Stimulated activated CD4-positive, alpha-beta T cell treated with anti-CD3 and anti-CD28 coated beads, TNF-alpha, amount 100 ng/mL, for 4 hours (primary cell): Measurements from ENCODE around the gene WASF2.
A peak's percentile ranks its signal among the peaks of the same experiment; 100 is the strongest.
"Not testable (repeated sequence)": the region's sequence is repeated elsewhere in the genome, so short reads cannot be mapped to it uniquely, and the experiment has no call there.

Experiments used
- DNase-seq, 3 experiments: peaks; one replicate each; pipeline ENCODE4 v3.0.0-alpha.2; 2020; ENCODE audit warnings: low read depth in 3 of 3

Gene WASF2

DNA sequence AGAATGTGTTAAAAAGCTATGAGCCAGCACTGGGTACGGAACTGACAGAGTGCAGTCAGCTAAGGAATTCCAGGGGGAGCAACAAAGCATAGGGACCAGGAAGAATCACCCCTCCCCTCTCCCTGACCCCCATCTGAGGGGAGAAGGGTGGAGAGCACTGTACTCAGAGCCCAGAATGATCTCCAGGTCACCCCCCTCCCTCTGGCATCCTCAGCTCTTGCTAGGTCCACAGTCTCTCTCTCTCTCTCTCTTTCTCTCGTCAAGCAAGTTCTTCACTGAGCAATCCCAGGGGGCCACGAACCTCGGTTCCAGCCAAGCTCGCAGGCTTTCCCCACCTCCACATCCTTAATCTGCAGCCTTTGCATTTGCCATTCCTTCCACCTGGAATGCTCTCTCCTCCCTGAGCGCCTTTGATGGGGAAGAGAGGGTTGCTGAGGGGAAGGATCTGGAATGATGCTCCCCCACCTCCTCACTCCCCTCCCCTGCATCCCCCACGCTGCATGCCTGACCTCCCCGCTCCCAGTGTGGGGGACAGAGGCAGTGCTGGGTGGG, 6.7 kb upstream of the WASF2 start:
- no peak for DNase-seq

DNA sequence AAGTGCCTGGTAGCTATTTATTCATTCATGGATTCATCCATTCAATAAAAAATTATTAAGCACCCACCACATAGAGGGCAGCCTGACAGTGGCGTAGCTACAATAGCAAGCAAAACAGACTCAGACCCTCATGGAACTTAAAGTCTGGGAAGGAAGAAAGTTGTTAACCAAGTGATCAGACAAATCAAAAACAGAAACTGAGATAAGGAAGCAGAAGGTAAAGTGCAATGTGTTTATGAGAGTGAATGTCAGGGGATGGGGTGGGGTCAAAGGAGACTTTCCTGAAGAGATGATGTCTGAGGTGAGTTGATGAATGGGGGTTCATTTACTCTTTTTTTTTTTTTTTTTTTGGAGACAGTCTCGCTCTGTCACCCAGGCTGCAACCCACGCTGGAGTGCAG, 2.8 kb upstream of the WASF2 start:
- no peak for DNase-seq

DNA sequence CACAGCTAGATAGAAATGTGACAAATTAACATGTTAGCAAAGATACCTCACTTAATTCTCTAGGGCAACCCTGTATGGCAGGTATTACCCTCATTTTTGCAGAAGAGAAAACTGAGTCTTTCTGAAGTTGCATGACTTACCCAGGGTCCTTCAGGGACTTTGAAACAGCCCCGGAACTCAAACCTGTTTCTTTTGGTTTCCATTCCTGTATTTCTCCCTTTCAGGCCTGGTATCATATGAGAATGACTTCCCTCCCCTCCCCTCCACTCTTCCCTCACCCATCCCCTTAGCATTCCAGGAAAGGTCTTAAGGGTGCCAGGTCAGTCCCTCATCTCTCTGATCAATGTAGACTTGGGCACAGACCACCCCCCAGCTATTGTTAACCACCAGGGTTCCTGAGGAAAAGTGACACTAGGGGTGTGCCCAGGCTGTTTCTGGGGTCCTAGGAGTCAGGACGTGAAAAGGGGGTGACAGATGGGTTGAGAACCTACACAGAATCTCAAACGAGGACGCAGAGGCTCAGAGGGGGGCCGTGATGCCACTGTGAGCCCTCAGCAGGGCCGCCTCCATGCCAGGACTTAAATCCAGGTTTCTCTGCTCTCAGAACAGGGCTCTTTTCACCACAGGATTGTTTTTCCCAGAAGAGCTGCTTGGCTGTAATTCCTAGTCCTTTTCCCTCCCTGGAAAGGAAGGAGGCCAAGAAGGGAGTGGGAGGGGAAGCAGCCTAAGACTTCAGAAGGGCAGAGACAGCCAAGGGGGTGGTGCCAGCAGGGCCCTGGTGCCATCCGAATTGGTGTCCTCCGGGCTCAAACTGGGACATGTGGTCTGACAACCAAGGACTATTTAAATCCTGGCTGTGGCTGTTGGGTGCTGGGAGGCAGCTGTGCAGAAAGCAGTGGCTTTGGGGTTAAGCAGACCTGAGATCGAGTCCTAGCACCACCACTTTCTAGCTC, 2.1 kb upstream of the WASF2 start:
- DNase-seq = no peak

DNA sequence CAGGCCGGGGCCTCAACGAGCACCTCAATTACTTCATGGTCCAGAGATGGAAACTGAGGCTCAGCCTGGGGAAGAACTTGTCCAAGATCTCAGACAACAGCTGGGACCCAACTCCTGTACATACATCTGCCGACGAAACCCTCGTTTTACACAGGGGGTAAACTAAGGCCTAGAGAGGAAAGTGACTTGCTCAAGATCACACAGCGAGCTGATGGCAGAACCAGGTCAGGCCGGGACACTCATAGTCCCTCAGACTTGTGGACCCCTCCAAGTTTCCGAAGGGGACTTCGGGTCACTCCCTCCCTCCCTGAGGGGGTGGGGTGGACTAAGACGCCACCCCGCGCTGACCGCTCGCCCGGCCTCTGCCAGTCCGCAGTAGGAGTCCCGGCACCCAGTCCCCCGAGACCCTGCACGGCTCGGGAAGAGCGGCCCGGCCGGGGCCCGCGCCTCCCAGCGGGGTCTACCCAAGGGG, 430 bp downstream of the WASF2 start:
- DNase-seq = peak in 2 of 3 experiments; percentile 1 to 7

DNA sequence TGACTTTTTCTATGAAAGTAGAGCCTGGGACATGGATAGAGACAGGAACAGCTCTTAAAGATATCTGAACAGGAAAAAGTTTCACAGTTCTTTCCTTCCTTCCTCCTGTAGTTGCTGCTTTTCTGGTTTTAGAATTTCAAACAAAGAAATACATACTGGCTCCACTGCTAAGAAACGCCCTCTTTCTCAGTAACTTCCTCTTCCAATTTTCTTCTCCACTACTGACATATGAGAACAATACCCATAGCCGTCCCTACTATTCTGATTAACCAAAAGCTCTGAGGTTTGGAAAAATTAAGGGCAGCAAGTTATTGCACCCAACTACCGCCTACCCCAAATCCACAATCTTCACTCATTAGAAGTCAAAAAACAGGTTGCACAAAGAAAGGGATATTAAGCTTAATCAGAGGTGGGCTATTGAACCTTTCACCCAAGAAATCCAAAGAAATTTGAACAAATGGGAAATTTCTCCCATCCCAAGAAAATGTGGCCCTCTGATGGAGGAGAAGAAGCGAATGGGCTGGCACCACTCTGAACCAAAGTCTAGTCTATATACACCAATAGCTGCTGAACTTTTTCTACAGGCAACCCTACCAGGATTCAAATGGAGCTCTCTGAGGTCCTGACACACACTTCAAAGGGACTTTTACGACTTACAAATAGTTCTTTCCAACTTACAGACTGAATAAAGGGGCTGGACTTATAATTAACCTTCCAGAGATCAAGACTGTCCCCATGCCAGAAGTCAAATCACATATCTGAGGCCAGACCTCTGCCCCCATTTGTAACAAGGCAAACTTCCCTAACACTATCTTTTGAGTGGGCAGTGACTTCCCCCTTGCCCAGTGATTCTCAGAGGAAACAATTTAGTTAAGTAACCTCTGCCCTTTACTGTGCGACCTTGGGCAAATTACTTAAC, 1.7 kb downstream of the WASF2 start:
- no peak for DNase-seq

DNA sequence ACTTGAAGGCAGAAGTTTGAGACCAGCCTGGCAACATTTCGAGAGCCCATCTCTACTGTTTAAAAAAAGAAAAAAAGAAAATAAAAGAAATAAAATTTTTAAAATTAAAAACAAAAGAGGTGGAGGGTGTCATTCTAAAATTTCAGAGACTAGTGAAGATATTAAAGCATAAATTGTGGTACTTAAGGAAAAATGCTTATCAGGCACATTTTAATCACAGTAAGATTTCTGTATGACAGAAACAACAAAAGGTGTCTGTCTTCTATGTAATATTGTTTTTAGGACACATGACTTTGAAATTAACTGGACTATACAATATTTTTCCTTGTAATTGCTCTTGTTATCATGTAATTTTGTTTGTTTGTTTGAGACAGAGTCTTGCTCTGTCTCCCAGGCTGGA, 4.6 kb downstream of the WASF2 start:
- DNase-seq = no peak

DNA sequence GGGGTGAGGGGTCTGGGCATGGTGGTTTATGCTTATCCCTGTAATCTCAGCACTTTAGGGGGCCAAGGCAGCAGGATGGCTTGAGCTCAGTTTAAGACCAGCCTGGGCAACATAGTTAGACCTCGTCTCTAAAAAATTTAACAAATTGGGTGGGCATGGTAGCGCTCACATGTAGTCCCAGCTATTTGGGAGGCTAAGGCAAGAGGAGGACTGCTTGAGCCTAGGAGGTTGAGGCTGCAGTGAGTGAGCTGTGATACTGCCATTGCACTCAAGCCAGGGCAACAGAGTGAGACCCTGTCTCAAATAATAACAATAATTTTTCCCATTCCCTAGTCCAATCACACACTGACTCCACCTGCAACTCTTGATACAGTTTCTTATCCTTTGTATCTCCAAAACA, 6.3 kb downstream of the WASF2 start:
- DNase-seq = no peak

DNA sequence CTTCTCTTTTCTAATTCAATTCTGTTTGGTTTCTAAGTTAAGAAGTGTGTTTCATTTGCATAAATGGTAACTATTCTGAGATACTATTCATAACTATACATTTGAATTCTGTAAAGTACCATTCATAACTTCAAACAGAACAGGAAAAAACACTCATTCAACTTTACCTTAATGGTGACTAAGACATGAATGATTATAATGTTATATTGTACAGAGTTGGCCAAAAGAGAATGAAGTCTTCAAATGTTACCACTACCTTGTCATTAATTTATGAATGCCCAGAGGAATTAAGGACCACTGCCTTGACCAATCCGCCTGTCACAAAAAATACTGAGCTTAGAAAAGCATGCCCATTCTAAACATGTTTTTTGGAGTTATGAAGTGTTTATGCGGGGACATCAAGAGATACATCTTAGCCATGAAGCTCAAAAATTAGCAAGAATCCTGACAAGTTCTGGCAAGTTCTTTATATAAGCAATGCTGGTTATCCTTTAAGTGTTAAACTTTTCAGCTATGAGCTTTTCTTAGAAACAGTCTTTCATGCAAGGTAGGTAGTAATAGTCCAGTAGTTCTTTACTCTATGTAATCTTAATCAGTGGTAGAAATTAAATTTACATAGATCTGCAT, 7.9 kb downstream of the WASF2 start:
- no peak for DNase-seq

DNA sequence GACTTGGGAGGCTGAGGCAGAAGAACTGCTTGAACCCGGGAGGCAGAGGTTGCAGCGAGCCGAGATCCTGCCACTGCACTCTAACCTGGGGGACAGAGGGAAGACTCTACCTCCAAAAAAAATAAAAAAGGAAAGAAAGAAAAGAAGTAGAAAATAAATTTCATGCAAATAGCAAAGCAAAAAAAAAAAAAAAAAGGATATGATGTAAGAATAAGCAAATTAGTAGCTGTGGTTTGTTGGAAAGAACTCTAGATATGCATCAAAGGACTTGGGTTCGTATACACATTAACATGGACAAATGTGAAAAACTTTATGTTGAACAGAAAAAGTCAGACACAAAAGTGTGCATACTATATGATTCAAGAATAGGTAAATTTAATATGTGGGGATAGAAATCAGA, 11.9 kb downstream of the WASF2 start:
- no peak for DNase-seq

DNA sequence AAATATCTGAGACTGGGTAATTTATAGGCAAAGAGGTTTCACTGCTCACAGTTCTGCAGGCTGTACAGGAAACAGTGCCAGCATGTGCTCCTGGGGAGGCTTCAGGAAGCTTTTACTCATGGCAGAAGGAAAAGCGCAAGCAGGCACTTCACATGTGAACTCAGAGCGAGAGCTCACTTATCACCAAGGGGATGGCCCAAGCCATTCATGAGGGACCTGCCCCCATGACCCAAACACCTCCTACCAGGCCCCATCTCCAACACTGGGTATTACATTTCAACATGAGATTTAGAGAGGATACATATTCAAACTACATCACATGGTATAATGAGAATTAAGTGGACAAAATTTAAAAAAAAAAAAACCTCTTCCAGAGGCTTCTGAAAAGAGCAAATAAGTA, 13.7 kb downstream of the WASF2 start:
- DNase-seq = no peak

DNA sequence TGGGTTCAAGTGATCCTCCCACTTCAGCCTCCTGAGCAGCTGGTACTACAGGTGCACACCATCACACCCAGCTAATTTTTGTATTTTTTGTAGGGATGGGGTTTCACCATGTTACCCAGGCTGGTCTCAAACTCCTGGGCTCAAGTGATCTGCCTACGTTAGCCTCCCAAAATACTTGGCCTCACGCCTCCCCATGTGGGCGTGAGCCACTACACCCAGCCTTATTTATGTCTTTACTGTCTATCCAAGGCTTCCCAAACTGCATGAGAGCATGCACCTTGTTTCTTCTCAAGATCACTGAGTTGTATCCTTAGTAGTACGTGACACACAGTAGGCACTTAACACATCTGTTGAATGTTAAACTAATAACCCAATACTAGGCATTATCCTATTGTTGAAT, 14.2 kb downstream of the WASF2 start:
- no peak for DNase-seq

DNA sequence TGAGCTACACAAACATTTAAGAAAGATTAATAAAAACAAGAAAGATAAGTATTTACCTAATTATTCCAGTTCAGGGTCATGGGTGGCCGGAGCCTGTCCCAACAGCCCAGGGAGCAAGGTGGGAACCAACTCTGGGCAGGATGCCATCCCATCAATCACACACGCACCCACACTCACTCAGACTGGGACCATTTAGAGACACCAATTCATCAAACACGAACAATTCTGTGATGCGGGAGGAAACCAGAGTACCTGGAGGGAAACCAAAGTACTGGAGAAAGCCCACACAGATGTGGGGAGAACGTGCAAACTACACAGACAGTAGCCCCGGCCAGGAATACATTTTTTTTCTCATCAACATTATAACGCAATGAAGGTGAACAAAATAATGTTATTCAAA, 16.2 kb downstream of the WASF2 start:
- no peak for DNase-seq

DNA sequence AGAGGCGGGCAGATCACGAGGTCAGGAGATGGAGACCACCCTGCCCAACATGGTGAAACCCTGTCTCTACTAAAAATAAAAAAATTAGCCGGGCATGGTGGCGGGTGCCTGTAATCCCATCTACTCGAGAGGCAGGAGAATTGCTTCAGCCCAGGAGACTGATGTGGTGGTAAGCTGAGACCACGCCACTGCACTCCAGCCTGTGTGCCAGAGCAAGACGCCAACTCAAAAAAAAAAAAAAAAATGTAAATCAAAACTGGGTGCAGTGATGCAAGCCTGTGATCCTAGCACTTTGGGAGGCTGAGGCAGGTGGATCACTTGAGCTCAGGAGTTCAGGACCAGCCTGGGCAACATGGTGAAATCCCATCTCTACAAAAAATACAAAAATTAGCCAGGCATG, 17.9 kb downstream of the WASF2 start:
- DNase-seq = not testable (repeated sequence)

DNA sequence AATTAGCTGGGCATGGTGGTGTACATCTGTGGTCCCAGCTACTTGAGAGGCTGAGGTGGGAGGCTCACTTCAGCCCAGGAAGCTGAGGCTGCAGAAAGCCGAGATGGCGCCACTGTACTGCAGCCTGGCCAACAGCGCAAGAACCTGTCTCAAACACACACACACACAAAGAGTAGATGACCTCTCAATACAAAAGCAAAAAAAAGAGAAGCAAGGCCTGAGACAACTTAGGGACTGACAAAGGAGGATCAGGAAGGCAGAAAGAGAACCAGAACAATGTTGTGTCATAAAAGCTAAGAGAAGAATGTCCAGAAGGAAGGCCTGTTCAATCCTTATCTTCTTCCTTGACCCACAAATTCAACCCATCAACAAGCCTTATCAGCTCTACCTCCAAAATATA, 18.5 kb downstream of the WASF2 start:
- no peak for DNase-seq

DNA sequence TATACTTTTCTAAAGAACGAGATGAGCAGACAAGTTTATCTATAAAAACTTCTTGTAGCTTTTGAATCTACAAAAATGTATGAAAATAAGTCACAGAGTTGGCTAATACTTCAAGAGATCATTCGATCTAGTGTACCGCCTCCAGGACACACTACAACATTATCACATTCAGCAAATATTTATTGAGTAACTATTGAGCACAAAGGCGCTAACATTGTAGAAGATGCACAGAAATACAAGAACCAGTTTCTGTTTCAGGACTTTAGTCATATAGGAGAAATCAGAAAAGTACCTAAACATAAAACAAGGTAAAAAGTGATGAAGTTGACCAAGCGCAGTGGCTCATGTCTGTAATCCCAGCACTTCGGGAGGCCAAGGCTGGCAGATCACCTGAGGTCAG, 20.6 kb downstream of the WASF2 start:
- DNase-seq = no peak

DNA sequence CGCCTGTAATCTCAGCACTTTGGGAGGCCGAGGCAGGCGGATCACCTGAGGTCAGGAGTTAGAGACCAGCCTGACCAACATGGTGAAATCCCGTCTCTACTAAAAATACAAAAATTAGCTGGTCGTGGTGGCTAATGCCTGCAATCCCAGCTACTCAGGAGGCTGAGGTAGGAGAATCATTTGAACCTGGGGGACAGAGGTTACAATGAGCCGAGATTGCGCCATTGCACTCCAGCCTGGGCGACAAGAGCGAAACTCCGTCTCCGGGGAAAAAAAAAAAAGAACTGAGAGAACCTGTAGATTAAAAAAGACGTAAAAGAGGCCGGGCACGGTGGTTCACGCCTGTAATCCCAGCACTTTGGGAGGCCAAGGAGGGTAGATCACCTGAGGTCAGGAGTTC, 21.6 kb downstream of the WASF2 start:
- DNase-seq = not testable (repeated sequence)

DNA sequence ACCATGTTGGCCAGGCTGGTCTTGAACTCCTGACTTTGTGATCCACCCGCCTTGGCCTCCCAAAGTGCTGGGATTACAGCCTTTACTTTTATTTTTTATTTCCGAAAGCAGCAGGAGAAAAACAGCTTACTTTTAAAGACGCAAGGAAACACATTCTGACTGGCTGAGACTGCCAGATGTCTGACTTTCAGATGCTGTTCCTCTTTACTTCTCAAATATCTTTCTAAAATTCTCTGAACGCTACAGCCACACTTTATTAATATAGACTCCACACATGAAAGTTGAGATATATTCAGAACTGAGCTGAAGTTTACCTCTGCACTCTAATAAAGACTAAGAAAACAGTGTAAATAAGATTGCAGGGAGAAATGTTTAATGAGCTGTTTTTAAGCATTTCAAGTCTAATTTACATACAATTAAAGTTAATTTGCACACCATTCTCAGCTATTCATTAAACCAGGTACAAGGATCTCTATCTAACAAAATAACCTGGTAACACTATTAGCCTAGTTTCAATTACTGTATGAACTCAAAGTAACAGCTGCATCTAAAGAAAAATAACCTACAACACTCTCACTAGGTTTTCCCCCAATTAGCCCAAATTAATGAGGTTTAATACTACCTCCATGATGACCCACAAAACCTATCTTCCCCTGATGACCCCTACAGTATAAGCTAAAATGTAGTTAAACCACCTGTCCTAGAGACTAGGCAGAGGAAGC, 24.9 kb downstream of the WASF2 start:
- DNase-seq = no peak

DNA sequence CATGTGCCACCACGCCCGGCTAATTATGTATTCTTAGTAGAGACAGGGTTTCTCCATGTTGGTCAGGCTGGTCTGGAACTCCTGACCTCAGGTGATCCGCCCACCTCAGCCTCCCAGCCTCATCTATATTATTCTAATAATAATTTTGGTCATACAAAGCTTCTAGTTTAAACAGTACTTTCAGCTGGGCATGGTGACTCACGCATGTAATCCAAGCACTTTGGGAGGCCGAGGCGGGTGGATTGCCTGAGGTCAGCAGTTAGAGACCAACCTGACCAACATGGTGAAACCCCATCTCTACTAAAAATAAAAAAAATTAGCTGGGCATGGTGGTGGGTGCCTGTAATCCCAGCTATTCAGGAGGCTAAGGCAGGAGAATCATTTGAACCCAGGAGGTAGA, 26.1 kb downstream of the WASF2 start:
- DNase-seq = not testable (repeated sequence)

DNA sequence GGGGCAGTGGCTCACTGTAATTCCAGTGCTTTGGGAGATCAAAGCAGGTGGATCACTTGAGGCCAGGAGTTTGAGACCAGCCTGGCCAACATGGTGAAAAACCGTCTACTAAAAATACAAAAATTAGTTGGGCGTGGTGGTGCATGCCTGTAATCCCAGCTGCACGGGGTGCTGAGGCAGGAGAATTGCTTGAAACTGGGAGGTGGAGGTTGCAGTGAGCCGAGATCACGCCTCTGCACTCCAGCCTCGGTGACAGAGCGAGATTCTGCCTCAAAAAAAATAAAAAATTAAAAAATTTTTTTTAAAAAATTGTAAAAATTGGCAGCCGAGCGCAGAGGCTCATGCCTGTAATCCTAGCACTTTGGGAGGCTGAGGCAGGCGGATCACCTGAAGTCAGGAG, 31.4 kb downstream of the WASF2 start:
- DNase-seq = not testable (repeated sequence)

DNA sequence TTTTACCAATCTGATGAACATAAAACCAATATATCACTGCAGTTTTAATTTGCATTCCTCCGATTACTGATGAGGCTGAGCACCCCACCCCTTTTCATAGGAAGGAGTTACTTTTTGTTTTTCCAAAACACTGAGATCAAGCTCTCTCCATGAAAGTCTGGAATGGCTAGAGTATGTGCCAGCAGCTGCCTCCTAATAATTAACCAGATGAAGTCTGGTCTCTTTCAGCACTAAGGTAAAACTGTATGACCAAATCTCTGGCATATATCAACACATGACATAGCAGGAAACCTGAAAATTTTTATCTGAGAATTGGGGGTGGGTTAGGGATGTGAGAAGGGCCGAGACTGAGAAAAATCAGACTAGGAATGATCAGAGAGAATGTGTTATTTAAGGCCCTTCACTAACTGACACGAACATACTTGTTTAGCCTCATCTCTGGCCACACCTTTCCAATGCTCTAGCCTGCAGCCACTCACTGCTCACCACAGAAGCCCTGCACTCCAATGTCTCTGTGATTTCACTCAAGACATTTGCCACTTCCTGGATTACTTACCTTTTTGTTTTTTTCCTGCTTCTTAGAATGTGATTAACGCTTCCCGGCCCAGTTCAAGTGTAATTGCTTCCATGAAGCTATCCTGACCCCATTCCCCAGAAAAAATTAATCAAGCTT, 34.7 kb downstream of the WASF2 start:
- no peak for DNase-seq

DNA sequence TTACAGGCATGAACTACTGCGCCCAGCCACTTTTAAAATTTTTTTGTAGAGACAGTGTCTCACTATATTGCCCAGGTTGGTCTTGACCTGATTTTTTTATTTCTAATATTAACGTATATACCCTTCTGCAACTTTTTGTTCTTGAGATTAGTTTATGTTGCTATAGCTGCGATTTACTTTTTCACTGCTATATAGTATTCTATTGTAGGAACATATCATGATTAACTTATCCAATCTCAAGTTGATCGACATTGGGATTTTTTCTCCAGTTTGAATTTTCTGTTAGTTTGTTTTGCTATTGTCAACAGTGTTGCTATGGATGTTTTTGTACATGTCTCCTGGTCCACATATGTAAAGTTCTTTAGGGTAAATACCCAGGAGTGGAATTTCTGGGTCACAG, 35.4 kb downstream of the WASF2 start:
- no peak for DNase-seq
